DOHH2 (cell line): Measurements from ENCODE around the gene ACTN3.

ENCODE experiments used
- EZH2phosphoT487 ChIP-seq: fragments of 200-600 bp; sonication (generic); IDR thresholded peaks from 2 replicates; pipeline ENCODE4 v1.6.1; 2017; ENCODE audit warnings: borderline replicate concordance, mild to moderate bottlenecking, antibody characterized with exemption, low read length, moderate library complexity, mixed read lengths
- TF ChIP-seq, protein P1 (sequence below): fragments of 200-600 bp; sonication (generic); IDR thresholded peaks from one replicate; pipeline ENCODE4 v1.5.1; 2014; ENCODE audit warnings: antibody characterized with exemption, mild to moderate bottlenecking, low read depth, low read length; ENCODE audit not compliant: poor library complexity, severe bottlenecking

DNA sequence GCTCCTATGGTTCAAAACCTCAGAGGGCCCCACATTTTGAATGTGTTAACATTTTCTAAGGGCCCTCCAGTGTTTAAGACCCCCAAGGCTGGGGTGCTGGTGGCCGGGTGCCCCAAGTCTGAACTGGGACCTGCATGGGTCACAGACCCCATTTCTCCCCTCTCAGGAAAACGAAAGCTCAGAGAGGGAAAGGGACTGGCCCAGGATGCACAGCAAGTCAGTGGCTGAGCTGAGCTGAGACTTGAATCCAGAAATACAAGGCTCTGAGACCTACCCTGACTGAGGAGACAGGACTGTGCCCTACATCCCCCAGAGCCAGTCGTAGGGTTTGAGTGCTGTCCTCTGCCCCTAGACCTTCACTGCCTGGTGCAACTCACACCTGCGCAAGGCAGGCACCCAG, 4.2 kb downstream of the ACTN3 start:
- TF ChIP-seq, protein P1, sequence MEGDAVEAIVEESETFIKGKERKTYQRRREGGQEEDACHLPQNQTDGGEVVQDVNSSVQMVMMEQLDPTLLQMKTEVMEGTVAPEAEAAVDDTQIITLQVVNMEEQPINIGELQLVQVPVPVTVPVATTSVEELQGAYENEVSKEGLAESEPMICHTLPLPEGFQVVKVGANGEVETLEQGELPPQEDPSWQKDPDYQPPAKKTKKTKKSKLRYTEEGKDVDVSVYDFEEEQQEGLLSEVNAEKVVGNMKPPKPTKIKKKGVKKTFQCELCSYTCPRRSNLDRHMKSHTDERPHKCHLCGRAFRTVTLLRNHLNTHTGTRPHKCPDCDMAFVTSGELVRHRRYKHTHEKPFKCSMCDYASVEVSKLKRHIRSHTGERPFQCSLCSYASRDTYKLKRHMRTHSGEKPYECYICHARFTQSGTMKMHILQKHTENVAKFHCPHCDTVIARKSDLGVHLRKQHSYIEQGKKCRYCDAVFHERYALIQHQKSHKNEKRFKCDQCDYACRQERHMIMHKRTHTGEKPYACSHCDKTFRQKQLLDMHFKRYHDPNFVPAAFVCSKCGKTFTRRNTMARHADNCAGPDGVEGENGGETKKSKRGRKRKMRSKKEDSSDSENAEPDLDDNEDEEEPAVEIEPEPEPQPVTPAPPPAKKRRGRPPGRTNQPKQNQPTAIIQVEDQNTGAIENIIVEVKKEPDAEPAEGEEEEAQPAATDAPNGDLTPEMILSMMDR = no peak
- TF ChIP-seq EZH2phosphoT487 = no peak
